COLO668 (cell line): ENCODE measurements around the gene ARSB.
"Not testable (repeated sequence)": the region's sequence is repeated elsewhere in the genome, so short reads cannot be mapped to it uniquely, and the experiment has no call there.

Source experiments
- DNase-seq: peaks from one replicate; lab custom pipeline; 2025; ENCODE audit not compliant: unreplicated experiment; lab: John Stamatoyannopoulos, UW

Gene ARSB

GRCh38 chr5:78995521-78996007 lies 10.5 kb upstream of the ARSB start:
- no peak for DNase-seq

- no peak for DNase-seq
Measured at GRCh38 chr5:78993165-78993564, 8.1 kb upstream of the ARSB start.

DNA sequence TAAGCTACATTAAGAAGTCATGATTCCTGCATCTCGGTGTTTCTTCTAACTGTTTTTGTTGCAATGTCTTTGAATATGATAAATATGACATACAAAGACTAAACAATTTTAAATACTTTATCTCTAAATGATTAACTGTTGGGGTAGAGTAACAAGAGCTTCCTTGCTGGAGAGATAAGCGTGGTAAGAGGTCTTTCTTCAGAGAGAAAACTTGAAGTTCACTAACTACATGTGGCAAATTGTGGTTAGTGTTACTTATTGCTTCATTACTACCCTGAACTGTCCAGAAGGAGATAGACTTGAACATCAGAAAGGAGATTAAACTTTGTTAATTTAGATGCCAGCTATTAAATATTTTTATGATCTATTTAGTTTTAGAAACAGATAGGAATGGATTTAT lies 7.0 kb upstream of the ARSB start:
- DNase-seq, result no peak

DNA sequence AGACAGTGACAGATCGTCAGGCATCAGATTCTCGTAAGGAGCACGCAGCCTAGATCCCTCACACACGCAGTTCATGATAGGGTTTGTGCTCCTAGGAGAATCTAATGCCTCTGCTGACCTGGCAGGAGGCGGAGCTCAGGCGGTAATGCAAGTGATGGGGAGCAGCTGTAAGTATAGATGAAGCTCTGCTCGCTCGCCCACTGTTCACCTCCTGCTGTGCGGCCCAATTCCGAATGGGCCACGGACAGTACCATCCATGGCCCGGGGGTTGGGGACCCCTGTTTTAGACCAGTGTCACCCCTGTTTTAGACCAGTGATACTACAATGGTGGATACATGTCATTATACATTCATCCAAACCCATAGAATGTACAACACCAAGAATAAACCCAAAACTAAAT lies 4.0 kb upstream of the ARSB start:
- no peak for DNase-seq

DNA sequence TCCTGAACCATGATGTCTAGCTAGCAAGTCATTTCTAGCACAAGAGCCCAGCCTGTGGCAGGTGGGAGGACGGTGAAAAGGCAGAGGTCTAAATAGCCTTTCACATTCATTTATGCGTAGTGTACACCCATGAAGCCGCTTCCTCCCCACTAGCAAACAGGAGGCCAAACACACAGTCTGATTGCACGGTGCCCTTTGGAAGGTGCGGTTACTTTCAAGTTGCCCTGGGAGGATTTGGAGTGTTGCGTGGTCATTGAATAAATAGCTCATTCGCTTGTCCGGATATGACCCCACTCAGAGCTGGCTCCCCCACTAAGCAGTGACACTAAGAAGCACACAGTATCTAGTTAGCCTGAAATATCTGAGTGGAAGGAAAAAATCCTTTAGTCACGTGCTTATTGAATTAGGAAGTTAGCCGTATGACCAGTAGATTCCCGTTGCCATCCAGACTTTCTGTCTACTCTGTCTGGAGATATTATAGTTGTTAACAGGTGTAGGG lies 664 bp upstream of the ARSB start:
- DNase-seq, result peak; percentile 36

DNA sequence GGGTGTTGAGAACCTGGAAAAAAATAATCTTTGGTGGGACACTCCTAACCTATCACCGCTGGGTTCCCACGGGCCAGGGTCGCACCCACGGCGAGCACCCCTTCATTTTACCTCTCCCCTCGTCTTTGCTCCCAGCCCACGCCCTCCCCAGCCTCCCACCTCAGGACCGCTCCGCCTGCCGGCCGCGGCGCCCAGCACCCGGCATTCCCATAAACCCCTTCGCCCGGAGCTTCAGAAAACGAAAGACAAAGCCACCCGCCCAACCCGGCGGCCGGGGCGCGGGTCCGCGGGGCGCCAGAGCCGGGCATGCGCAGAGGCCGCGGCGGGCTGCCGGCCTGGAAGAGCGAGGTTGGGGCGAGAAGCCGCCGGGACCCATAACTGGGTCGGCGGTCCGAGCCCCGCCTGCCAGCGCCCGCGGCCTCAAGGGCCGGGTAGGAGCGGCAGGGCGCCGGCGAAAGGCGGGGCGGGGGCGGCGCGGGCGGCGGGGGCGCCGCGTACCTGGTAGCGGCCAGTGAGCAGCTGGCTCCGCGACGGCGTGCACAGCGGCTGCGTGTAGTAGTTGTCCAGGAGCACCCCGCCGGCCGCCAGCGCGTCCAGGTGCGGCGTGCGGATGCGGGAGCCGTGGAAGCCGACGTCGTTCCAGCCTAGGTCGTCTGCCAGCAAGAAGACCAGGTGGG lies 533 bp downstream of the ARSB start:
- DNase-seq, result peak; percentile 88

- no peak for DNase-seq
Measured at GRCh38 chr5:78983601-78984438, 1.3 kb downstream of the ARSB start.

DNA sequence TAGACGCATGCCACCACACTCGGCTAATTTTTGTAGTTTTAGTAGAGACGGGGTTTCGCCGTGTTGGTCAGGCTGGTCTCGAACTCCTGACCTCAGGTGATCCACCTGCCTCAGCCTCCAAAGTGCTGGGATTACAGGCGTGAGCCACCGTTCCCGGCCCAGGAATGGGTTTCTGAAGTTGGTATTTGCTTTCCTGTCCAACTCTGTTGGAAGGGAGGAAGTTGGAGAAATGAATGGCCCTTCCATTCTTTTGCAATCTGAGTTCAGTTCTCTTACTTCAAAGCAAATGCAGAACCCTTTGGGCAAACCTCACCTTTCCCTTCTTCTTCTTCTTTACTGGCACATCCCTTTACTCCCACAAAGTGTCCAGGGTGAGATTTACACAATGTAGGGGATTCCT lies 1.9 kb downstream of the ARSB start:
- DNase-seq, result not testable (repeated sequence)

DNA sequence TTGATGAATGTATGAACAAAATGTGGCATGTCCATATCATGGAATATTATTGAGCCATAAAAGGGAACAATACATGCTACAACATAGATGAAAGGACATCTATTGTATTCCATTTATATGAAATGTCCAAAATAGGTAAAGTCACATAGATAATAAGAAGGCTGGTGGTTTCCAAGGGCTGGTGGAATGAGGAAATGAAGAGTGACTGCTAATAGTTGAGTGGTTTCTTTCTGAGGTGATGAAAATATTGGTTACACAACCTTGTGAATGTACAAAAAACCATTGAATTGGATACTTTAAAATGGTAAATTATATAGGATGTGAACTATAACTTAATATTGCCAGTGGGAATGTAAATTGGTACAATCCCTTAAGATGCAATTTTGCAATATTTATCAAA lies 5.2 kb downstream of the ARSB start:
- no peak for DNase-seq

DNA sequence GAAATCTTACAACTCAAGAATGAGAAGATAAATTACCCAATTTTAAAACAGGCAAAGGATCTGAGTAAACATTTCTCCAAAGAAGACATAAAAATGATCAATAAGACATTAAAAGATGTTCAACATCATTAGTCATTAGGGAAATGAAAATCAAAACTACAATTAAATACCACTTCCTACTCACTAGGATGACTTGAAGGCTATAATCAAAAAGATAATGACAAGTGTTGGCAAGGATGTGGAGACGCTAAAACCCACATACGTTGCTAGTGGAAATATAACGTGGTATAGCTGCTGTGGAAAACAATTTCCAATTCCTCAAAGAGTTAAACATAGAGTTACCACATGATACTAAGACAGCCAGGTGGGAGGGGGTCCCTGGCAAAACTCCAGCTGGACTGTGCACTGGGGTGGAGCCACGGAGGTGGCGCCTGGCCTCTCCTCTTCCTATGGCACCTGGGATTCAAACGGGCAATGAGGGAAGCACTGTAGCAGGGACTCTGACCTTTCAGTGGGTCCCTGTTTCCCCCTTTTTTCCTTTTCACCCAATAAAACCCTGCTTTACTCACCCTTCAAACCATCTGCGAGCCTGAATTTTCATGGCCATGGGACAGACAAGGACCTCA lies 5.9 kb downstream of the ARSB start:
- no peak for DNase-seq

DNA sequence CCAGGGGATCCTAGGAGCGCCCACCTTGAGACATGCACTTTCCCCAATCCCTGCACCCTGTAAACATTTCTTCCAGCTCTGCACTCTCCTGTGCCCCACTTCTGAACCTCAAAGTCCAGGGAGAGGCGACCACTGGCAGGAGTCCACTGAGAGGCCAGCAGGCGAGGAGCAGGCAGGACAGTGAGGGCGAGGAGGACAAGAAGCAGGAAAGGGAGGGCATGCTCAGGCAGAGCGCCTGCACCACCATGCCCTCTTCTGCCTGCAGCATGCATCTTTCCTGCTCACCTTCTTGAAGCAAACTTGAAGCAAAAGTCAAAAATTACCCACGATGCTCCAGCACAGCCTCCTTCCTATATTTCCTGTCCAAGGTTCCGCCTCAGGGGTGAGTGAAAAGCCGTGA lies 10.1 kb downstream of the ARSB start:
- DNase-seq, result no peak

- no peak for DNase-seq
Measured at GRCh38 chr5:78974601-78975000, 10.5 kb downstream of the ARSB start.

- DNase-seq, result peak; percentile 20
Measured at GRCh38 chr5:78974011-78974410, 11.1 kb downstream of the ARSB start.

- no peak for DNase-seq
Measured at GRCh38 chr5:78972654-78973428, 12.3 kb downstream of the ARSB start.

DNA sequence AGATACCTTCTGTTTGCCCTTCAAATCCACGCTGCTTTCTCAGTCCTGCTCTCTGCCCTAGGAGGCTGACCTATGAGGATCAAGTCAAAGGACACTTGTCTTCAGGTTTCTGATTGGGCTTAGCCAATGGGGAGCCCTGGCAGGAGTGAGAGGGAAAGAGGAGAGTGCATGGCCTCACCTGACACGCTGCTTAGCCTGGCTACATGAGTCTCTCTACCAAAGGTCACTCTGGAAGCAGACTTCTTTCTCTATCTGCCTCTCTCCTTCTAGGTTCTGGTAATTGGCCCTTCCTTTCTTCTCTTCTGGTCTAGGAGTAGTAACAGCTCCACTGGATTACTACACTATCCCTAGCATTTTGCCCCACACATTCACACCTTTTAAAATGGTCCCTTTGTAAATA lies 13.1 kb downstream of the ARSB start:
- DNase-seq, result no peak

DNA sequence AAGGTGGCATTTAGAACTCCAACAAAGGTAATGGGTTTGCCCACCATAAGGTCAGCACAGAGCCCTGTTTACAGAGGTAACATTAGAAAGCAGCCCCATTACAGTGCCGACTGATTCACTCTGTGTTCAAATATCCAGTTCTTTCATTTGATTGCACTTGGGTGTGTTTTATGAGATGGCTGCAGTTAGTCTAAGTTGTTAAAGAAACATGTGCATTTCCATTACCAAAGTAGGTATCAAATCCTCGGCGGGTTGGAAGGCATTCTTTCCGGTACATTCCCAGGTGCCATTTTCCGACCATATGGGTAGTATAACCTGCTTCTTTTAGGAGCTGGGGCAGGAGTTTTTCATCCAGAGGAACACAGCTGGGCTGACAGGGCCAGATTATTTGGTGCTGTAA lies 16.3 kb downstream of the ARSB start:
- DNase-seq, result no peak

GRCh38 chr5:78964889-78965288 lies 20.2 kb downstream of the ARSB start:
- DNase-seq, result peak; percentile 22

DNA sequence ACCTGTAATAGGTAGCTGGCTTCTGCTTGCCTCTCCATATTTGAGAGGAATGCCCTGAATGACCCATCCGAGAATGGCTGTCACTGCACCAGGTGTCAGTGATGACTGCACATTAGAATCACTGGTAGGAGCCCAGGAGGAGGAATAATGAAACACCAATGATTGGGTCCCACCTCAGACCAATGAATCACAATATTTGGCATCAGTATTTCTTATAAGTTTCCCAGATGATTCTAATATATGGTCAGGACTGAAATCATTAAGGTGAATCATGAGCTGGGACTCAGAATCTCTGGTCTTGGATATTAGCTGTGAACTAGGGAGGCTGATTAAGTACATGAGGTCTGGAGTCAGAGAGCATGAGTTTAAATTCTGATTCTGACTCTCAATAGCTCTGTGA lies 23.4 kb downstream of the ARSB start:
- DNase-seq, result no peak

- no peak for DNase-seq
Measured at GRCh38 chr5:78959767-78960166, 25.3 kb downstream of the ARSB start.

DNA sequence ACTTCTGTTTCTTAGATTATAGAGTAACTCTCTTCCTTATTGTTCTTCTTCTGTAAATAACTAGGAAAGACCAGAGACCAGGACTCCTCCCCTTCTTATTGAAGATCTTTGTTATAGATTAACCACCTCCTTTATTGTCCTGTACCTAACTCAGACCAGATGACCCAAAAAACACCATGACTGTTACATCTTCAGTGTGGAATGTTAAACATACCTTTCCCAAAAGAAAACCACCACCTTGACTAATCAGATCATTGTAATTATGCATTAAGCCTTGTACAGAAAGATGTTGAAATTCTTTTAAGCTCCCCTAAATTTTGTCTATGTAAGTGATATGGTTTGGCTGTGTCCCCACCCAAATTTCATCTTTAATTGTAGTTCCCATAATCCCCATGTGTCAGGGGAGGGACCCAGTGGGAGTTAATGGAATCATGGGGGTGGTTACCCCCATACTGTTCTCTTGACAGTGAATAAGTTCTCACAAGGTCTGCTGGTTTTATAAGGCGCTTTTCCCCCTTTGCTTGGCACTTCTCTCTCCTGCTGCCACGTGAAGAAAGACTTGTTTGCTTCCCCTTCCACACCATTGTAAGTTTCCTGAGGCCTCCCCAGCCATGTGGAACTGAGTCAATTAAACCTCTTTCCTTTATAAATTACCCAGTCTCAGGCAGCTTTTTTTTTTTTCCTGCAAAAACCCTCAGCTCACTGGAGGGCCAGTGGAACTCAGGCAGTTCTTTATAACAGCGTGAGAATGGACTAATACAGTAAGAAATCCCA lies 26.3 kb downstream of the ARSB start:
- DNase-seq, result no peak
